OCI-LY7 (cell line): ENCODE results near the gene SLC39A10.

Source experiments
- EZH2phosphoT487 ChIP-seq: fragments of 200-600 bp; sonication (generic); IDR thresholded peaks from 2 replicates; pipeline ENCODE4 v1.6.1; 2018; ENCODE audit warnings: low read depth, borderline replicate concordance, mild to moderate bottlenecking, mixed run types, antibody characterized with exemption, low read length, moderate library complexity, mixed read lengths
- TF ChIP-seq, protein P1 (sequence below): fragments of 200-600 bp; sonication (generic); conservative IDR thresholded peaks from 2 replicates; pipeline ENCODE4 v1.5.1; 2014; ENCODE audit warnings: mild to moderate bottlenecking, antibody characterized with exemption, low read length, moderate library complexity, mixed read lengths

- TF ChIP-seq, protein P1, sequence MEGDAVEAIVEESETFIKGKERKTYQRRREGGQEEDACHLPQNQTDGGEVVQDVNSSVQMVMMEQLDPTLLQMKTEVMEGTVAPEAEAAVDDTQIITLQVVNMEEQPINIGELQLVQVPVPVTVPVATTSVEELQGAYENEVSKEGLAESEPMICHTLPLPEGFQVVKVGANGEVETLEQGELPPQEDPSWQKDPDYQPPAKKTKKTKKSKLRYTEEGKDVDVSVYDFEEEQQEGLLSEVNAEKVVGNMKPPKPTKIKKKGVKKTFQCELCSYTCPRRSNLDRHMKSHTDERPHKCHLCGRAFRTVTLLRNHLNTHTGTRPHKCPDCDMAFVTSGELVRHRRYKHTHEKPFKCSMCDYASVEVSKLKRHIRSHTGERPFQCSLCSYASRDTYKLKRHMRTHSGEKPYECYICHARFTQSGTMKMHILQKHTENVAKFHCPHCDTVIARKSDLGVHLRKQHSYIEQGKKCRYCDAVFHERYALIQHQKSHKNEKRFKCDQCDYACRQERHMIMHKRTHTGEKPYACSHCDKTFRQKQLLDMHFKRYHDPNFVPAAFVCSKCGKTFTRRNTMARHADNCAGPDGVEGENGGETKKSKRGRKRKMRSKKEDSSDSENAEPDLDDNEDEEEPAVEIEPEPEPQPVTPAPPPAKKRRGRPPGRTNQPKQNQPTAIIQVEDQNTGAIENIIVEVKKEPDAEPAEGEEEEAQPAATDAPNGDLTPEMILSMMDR: no peak
- no peak for TF ChIP-seq EZH2phosphoT487
Measured at GRCh38 chr2:195697681-195698220, 40.7 kb downstream of the SLC39A10 start.
